GM18505 (cell line): ENCODE results near the gene HIVEP3.

Experiments used
- ATAC-seq: cut with Tn5 transposase; IDR thresholded peaks from one replicate; pipeline ENCODE4 v1.9.1; 2021; ENCODE audit not compliant: unreplicated experiment
- POLR2A ChIP-seq: IDR thresholded peaks from 4 replicates; pipeline ENCODE4 v1.6.1; 2011; ENCODE audit warnings: borderline replicate concordance; ENCODE audit not compliant: insufficient read depth, insufficient read length; ENCODE audit errors: extremely low read depth

HIVEP3 gene

DNA sequence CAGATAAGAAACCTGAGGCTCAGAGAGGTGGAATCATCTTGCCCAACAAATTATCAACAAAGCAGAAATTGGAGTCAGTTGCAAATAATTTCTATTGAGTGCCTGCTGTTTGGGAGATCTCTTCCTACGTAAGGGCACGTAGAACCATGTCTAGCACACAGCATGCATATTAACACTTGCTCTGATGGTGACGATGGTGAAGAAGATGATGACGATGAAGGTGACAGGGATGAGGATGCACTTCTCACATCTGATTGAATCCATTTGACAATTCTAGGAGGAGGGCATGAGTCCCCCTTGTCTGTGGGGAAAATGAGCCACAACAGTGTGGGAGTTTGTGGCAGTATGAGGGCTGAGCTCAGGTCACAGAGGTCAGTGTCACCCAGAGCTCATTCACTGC lies 183.6 kb downstream of the HIVEP3 start:
- TF ChIP-seq POLR2A, result no peak
- no peak for ATAC-seq

DNA sequence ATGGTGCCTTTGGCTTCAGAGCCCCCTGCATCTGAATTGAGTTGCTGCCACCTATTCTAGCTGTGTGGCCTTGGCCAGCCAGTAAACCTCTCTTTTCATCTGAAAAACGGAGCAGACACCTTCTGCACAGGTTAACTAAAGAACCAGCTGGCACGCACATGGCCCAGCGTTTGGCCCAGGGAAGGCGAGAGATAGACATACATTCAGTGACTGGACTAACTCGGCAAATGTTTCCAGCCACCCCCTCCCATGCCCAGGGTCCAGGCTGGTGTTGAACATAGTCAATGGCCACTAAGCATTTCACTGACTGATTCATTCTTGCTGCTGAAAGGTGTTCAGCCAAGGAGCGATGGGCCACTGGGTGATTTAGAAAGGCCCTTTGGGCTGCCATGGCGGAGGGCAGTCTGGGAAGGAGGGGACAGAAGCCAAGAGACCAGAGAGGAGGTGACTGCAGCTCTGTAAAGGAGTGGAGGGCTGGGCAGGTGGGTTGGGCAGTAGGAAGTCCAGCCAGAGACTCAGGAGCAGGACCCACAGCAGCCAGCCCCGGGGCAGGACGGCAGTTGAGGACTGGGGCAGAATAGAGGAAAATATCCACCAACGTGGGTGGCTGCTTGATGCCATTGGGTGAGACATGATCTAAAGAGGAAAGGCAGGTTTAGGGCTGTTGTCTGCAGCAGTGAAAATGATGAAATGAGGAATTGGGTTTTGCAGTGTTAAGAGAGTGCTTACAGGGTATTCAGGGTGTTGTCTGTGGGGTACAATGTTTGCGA lies 184.3 kb downstream of the HIVEP3 start:
- no peak for ATAC-seq
- no peak for TF ChIP-seq POLR2A

DNA sequence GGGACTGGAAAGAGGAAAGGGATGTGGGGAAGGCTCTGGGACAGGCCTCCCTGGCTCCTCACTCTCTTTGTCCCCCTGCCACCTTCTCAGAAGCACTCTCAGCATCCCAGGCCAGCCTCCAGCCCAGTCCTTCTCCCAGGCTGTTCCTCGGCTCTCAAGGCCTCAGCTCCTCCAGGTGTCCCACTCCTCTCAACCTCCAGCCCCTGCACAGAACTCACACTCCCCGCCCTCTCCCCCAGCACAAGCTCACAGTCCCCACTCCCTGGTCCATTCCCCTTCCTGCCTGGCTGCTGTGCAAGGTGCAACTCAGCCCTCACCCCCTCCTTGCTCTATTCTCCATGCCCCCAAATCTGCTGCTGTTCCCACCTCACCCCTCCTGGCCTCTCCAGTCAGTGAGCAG lies 185.0 kb downstream of the HIVEP3 start:
- TF ChIP-seq POLR2A, result no peak

DNA sequence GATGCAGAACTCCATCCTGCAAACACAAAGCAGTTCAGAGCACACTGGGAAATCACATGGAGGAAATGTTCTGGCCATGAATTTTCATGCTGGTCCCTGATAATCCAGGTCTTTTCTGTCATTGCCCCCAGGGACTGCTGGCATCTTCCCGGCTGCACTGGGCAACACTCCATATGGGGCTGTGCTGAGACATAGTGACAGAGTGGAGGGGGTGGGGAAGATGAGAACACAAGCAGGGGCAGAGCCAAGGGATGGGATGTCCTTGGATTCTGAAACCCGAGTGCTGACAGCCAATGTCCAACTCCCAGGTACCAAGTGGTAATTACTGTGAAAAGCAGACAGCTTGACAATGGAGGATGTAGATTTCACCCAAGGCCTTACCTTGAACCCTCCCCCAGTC lies 185.7 kb downstream of the HIVEP3 start:
- no peak for TF ChIP-seq POLR2A
- ATAC-seq, result no peak

More for the DNA sequence above, 185.0 kb downstream of the HIVEP3 start:
- ATAC-seq, result no peak

DNA sequence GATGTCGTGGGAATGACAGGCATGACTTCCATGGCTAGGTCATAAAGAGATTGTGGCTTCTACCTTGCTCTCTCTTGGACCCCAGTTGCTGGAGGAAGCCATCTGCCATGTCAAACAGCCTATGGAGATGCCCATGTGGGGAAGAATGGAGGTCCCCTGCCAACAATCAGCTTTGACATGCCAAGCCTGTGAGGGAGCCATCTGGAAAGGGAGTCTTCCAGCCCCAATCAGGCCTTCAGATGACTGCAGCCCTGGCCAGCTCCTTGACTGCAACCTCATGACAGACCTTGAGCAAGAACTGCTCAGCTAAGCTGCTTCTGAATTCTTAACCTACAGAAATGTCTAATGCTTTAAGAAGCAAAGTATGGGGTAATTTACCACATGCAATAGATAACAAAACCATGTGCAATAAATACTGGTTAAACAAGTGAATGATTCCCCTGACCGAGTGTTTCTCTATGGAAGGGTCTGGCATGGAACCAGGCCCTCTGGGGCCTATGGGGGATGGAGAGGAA lies 187.1 kb downstream of the HIVEP3 start:
- no peak for ATAC-seq
- no peak for TF ChIP-seq POLR2A

DNA sequence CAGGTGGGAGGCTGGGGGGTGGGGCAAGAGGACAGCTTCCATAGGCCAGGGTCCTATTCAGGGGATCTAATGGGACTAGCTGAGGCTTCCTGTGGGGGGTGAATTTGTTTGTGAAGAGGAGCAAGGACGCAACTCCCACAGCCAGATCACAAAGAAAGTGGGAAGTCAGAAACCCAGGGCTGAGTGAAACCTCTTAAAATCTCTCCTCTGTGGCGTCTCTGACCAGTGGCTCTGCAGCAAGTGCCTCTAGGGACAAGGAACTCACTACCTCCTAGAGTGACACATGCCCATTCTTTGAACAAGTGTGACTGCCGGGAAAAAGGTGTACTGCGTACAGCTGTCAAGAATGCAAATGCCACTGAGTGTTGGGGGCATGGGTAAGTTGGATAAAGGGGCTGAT lies 187.9 kb downstream of the HIVEP3 start:
- no peak for ATAC-seq
- no peak for TF ChIP-seq POLR2A

DNA sequence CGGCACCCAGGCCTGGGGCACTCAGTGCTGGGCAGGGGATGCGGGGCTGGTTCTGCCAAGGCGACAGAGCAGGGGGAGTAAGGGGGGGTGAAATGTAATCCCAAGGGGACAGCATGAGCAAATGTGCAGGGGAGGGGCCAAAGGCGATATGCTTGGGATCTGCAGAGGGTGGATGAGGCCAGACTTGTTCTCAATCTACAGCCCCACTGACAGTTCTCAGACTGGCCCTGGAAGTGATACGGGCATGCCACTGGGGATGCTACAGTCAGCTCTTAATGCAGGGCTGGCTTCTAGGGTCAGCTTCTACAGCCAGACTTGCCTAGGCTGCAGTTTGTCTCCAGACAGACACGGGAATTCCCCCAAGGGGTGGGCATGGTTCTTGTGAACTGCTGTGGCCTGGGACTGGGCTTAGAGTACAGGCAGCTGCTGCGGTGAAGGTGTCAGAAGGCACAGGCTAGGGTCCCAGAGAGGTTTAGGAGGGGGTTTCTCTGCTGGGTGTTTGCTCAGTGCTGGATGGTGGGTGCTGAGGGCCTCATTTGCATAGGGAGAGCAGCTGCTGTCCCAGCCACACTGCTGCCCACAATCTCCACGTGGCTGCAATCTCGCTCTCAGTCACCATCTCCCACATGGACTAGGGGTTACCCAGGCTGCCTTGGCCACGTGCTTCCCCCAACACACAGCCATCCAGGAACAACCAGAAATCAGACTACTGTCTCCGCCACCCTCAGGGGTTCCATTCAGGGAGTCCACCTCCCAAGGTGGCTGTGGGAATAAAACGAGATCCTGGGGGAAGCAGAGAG lies 190.1 kb downstream of the HIVEP3 start:
- TF ChIP-seq POLR2A, result peak; percentile 36
- peak; percentile 72 for ATAC-seq

DNA sequence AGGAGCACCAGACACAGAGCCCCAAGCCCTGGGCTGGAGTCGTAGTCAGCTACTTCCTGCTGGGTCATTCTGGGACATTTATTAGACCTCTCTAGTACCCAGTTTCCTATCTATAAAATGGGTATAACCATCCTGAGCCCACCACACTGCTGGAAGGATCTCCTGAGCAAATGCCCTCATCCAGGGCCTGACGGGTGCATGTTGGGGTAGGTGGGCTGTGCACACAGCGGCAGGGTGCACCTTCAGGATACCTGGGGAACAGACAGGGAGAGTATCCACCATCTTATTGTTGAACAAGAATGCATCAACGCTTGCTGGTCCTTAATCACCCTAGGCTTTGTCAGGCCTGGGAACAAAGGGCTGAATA lies 191.0 kb downstream of the HIVEP3 start:
- no peak for ATAC-seq
- TF ChIP-seq POLR2A, result no peak

DNA sequence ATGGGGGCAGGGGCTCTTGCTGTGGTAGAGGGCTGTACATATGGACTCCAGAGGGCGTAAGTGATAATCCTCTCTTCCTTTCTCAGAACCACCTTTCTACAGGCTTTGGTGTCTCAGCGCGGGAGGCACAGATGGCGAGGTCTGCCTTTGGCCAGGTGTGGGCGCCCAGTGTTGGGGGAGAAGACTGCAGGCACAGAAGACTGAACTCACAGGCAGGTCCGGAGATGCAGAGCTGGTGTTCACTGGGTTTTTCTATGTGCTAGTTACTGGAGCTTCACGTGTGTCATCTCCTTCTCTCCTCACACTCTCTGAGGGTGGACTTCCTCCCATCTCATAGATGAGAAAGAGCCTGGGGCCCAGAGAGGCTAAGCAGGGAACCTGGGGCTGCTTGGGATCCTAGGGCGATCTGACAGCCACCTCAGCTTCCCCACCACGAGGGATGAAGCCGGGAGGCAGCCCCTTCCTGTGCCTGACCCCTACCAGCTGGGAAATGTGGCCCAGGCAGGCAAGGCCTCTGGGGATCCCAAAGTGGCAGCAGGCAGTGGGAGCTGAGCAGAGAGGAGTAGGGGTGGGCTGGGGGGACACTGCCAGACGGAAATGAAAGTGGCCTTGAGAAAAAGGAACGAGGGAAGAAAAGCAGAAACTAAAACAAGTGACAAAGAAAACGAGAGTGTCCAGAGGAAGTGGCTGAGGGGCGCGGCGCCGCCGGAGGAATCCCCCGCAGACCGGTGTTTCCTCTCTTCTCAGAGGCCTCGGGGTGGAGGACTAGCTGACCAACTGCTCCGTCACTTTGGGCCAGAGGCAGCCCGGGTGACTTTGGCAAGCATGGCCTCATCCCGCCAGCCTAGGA lies 191.6 kb downstream of the HIVEP3 start:
- peak; percentile 28 for ATAC-seq
- TF ChIP-seq POLR2A, result peak; percentile 47

DNA sequence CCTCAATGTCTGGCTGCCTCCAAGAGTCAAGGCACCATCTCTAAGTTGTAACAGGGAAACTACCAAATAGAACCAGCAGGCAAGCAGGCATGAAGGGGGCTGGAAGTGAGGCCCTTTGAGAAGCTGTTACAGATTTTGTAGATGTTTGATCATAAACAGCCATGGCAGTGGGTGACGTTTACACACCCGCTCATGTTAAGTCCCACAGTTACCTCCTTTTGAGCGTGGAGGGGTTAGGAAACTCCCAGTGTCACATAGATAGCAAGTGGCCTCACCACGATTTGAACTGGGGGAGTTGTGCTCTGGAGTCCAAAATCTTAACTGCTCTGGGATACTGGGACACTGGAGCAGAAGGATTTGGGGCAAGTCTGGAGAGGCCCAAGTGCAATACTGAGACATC lies 192.4 kb downstream of the HIVEP3 start:
- ATAC-seq, result no peak
- no peak for TF ChIP-seq POLR2A

DNA sequence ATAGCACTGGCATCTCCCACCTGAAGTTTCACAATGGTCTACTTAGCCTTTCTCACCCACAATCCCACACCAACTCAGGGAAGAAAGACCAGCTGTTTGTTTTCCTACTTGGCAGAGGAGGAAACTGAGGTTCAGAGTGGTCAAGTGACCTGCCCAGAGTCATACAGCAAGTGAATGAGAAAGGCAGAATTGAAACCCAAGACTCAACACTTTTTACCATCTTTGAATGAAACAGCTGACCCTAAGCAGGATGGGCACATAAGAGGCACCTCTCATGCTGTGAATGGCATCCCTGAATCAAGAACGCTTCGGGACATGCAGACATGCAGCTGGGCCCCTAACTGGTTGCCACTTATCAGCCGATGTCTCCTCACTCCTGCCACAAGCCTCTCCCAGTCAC lies 193.8 kb downstream of the HIVEP3 start:
- TF ChIP-seq POLR2A, result no peak
- ATAC-seq, result no peak

DNA sequence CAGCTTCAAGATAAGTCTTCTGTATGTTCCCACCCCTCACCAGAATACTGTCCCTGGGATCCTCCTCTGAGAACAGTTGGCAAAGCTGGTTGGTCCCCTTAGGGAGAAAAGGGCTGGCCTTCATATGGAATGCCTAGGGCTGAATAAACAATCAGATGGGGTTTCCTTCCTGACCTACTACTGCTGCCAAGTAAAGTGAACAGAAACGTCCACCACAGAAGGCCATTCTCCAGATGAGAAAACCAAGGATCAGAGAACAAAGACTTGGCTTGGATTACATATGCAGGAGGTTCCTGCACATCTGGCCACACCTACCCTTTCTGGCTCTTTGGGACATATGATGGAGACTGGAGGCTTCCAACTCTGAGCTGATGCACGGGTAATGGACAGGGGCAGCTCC lies 194.5 kb downstream of the HIVEP3 start:
- no peak for ATAC-seq
- TF ChIP-seq POLR2A, result no peak

DNA sequence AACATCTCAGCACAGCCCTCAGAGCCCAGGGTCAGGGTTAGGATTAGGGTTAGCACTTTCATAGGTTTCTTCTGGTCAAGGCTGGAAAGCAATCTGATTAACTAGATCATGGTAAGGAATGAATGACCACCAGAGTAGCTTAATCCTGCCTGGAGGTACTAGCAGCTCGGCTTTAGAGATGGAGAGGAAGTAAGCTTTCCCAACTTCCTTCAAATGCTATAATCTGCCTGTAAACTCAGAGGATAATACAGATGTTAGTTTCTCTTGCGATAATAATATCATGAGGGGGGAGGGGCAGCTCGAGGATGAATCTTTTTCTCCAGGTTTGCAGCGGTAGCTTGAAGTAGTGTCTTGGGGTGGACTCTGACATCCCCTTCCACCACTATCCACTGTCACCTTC lies 194.9 kb downstream of the HIVEP3 start:
- no peak for ATAC-seq

More for the DNA sequence above, 194.9 kb downstream of the HIVEP3 start:
- TF ChIP-seq POLR2A, result no peak
